HG03025 (cell line): Measurements from ENCODE around the gene MTHFD1.
A peak's percentile ranks its signal among the peaks of the same experiment; 100 is the strongest.

Experiments
- ATAC-seq: cut with Tn5 transposase; IDR thresholded peaks from one replicate; pipeline ENCODE4 v1.9.1; 2021; ENCODE audit warnings: mild to moderate bottlenecking, moderate library complexity; ENCODE audit not compliant: unreplicated experiment, low FRiP score

MTHFD1 gene

GRCh38 chr14:64478634-64479250 lies 90.6 kb downstream of the MTHFD1 start:
- ATAC-seq = no peak

GRCh38 chr14:64488590-64489099 lies 100.5 kb downstream of the MTHFD1 start:
- no peak for ATAC-seq

DNA sequence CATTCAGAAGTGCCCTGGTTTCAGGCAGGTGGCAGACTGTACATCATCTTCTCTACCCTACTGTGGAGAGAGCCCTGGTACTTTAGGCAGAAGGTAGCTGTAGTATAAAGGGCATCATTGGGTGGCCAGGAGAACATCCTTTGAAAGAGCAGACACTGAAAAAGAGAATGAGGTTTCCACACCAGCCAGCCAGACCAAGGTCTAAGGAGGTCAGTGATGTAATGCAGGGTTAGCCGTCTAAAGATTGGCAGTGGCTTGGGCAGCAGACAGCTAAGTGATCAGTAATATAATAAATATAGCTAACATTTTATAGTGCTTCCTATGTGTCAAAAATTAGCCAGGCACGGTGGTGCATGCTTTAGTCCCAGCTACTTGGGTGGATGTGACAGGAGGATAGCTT lies 103.5 kb downstream of the MTHFD1 start:
- no peak for ATAC-seq

DNA sequence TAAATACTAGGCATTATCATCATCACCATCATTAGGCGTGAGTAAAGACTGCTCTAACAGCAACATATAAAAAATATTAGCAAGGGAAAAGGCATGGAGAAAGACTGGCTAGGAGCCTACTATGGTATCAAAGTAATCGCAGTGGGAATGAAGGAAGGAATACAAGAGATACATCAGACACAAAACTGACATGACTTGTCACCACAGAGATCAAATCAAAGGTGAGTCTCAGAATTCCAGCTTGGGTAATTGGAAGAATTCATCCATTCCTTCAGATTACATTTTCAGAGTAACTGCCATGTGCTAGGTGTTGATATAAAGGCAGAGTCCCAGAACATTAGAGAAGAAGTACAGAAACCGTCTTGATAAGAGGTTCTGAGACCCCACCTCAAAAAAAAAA lies 105.3 kb downstream of the MTHFD1 start:
- no peak for ATAC-seq

- ATAC-seq = no peak
Measured at GRCh38 chr14:64495252-64495651, 107.1 kb downstream of the MTHFD1 start.

GRCh38 chr14:64496764-64497163 lies 108.6 kb downstream of the MTHFD1 start:
- ATAC-seq = no peak

DNA sequence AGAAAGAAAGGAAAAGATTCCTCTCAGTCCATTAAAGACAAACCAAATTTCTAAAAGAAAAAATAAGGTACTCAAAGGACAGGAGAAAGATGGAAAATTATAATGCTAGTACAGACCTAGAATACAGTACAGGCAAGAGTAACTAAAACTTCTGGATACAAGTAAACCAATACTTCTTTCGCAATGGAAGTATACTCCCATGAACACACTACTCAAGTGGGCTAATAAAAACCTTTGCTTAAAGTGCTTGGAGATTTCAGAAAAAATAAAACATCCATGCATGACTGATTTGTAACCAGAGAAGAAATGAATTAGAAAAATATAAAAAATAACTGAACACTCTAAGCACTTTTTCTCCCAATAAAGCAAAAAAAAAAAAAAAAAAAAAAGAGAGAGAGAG lies 111.9 kb downstream of the MTHFD1 start:
- ATAC-seq = no peak

DNA sequence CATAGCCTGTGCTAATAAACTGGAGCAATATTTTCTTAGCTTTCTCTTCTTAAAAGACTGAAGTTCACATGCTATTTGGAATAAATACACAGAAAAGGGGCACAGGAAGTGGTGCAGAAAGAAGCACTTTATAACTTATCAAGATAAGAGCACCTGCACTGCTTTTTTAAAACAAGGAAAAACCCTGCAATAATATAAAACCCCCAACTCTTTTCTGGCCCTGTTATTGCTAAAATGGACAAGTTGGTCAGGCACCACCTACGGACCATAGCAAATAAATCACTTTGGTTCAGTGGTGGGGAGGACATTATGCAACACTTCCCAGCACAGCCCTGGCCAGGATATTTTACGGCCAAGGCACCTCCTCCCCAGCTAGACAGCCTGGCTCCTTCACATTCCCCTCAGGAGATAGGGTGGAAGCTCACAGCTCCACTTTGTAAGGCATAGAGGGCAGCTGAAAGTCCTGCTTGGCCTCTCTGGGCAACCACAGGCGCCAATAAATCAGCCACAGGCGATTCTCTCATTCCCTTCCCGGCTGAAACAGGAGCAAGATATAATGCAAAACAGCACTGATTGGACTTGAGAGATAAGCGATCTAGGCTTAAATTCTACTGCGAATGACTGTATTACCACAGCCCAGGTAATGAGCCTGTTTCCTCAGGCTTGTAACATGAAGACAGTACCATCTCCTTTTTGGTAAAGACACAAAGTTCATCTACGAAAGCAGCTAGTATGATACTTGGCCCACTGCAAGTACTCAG lies 113.4 kb downstream of the MTHFD1 start:
- no peak for ATAC-seq

DNA sequence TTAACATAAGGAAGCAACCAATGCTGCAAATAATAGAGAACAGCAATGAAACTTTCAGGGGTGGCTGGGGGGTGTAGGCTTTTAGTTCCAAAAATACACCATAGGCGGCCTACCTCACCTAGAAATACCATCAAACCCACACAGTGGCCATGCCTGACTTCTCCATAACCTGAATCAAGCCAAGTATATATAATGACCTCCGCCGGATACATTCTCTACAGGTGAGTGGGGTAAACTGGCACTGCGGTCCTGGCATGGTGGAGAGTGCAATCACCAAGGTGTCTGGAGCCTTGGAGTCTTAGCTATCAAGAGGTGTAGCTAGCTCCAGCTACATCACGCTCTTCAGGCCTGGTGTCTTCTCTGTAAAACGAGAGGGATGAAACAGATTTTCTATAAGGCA lies 114.3 kb downstream of the MTHFD1 start:
- no peak for ATAC-seq

GRCh38 chr14:64502887-64503433 lies 114.8 kb downstream of the MTHFD1 start:
- ATAC-seq = no peak

DNA sequence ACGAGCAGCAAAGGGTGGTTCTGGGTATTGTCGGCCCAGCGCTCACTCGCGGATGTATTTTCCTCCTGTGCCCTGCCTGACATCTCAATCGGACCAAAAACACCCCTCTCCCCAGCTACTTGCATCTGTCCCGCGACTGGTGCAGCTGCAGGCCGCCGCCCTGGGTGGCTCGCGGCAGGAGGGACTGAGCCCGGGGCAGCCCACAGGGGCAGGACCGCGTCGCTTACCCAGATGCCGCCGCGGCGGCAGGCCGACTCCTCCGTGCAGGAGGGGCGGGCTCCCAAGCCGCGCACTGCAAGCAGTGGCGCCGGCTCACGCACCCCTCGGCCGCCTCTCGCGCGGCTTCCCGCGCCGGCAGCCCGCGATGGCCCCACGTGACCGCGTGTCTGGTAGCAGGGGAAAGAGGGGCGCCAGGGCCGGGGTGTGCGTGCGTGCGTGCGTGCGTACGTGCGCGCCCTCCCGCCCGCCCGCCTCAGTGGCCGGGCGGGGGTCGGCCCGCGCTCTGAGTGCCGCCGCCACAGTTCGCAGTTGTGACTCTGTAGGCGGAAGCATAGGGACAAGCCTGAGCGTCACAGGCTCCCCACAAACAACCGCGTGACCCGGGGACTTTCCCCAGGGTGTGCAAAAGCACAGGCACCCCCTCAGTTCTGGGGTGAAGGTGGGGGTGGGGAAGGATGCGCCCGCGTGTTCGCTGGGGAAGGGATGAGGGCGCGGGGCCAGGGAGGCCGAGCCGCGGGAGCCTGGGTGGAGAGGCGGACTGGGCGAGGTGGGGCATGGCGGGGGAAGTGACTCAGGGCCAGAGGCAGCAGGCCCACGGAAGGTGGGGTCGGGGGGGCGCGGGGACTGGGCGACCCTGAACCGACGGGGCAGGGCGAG lies 115.5 kb downstream of the MTHFD1 start, which contains the start of gene ZBTB25:
Gene ZBTB25, minus strand, starts transcription at position 405 of the 876 bp plus-strand sequence. CDS start 13,305 bp downstream, outside the sequence.
- ATAC-seq = peak; percentile 57

DNA sequence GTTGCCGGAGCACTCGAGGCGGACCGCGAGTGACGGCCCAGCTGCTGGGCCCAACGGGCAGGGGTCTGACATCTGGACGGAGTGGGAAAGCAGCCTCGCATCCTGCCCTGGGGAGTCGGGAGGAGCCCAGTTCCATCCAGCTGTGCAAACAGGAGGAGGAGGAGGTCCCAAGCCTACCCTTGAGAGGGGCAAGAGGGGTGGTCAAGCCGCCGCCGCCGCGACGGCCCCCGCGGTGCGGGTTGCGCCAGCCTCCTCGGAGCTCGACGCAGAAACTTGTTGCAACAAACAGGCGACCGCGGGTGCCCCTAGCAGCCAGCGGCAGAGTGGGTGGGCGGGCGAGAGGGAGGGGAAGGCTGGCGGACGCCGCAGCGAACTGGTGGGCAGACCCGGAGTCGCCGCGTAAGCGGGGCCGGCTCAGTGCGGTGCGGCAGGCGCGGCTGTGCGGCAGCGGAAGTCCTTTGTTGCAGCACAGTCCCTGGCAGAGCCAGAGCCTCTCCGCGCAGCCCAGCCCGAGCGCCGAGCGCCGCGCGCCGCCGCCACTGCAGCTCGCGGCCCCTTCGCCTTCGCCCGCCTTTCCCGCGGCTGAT lies 116.2 kb downstream of the MTHFD1 start, which contains the start of gene ZBTB1:
Gene ZBTB1, plus strand, starts transcription at position 461 of the 587 bp plus-strand sequence. CDS start 16,735 bp downstream, outside the sequence.
- ATAC-seq = peak; percentile 31

GRCh38 chr14:64504897-64505794 lies 117.0 kb downstream of the MTHFD1 start:
- ATAC-seq = peak; percentile 30

GRCh38 chr14:64506721-64507120 lies 118.6 kb downstream of the MTHFD1 start:
- ATAC-seq = no peak

GRCh38 chr14:64507376-64508156 lies 119.4 kb downstream of the MTHFD1 start:
- ATAC-seq = no peak

GRCh38 chr14:64508215-64508776 lies 120.1 kb downstream of the MTHFD1 start:
- ATAC-seq = no peak

- no peak for ATAC-seq
Measured at GRCh38 chr14:64509036-64509435, 120.9 kb downstream of the MTHFD1 start.
